ENCODE data around the gene FICD. TPM values are rescaled to one million over a fixed set of nuclear protein-coding genes. Genes with fewer than 3 reads are reported as not detected.

FICD gene
- total and polyA plus RNA-seq, 11 donors, result 1.4 to 6.6 (median 3.5) TPM

GRCh38 chr12:108538146-108538545 is 23.1 kb downstream of the FICD start:
- TF ChIP-seq CTCF (IDR thresholded peaks at IDR 0.05), result no peak
- no peak overlapping the region for H3K4me3 ChIP-seq
- WGBS, 4 donors, result 69 to 83% (median 75%) methylated on average over 6 of the region's 6 CpGs
- H3K27ac ChIP-seq, result no peak overlapping the region
- ATAC-seq, result no peak
- DNase-seq, result no peak
- H3K4me1 ChIP-seq, result peaks cover 0 to 14% (median 0%) of the 10 kb centered on the region in 12 donors
- no peaks in the 10 kb centered on the region for H3K27me3 ChIP-seq
- peaks cover 0 to 88% (median 76%) of the 10 kb centered on the region in 9 donors for H3K36me3 ChIP-seq
- H3K9me3 ChIP-seq, result no peaks in the 10 kb centered on the region
- intact Hi-C loops (cut with DNase I), result no loop called here

- H3K4me1 ChIP-seq, result peaks cover 0 to 14% (median 0%) of the 10 kb centered on the region in 12 donors
- peaks cover 0 to 88% (median 76%) of the 10 kb centered on the region in 9 donors for H3K36me3 ChIP-seq
- no peaks in the 10 kb centered on the region for H3K9me3 ChIP-seq
- TF ChIP-seq POLR2A (IDR thresholded peaks at IDR 0.05), result no peak
- no peak for TF ChIP-seq CTCF (IDR thresholded peaks at IDR 0.05)
- intact Hi-C loops (cut with DNase I), result no loop called here
- no peak overlapping the region for H3K4me3 ChIP-seq
- no peaks in the 10 kb centered on the region for H3K27me3 ChIP-seq
- ATAC-seq (no peak), DNase-seq (no peak)
- H3K27ac ChIP-seq, result no peak overlapping the region
- 88 to 96% (median 93%) methylated on average over 10 of the region's 10 CpGs for WGBS, 4 donors
Observed at GRCh38 chr12:108538616-108539195, 23.6 kb downstream of the FICD start.

- H3K9me3 ChIP-seq, result no peaks in the 10 kb centered on the region
- H3K27ac ChIP-seq, result peak overlapping the region in 3 of 12 donors; percentile 9 to 28 (median 23)
- peaks cover 0 to 87% (median 76%) of the 10 kb centered on the region in 9 donors for H3K36me3 ChIP-seq
- H3K4me3 ChIP-seq, result no peak overlapping the region
- intact Hi-C loops (cut with DNase I), result no loop called here
- DNase-seq, result no peak
- WGBS, 4 donors, result 57 to 63% (median 61%) methylated on average over 4 of the region's 4 CpGs
- peaks cover 0 to 21% (median 3%) of the 10 kb centered on the region in 12 donors for H3K4me1 ChIP-seq
- ATAC-seq, result peak in 2 of 4 donors; percentile 27 to 47
- no peak for TF ChIP-seq CTCF (IDR thresholded peaks at IDR 0.05)
- TF ChIP-seq POLR2A (IDR thresholded peaks at IDR 0.05), result no peak
- no peaks in the 10 kb centered on the region for H3K27me3 ChIP-seq
Observed at GRCh38 chr12:108542320-108542719, 27.2 kb downstream of the FICD start.

GRCh38 chr12:108543652-108544051 is 28.6 kb downstream of the FICD start:
- H3K27me3 ChIP-seq, result no peaks in the 10 kb centered on the region
- H3K4me3 ChIP-seq, result no peak overlapping the region
- intact Hi-C loops (cut with DNase I), result no loop called here
- no peak overlapping the region for H3K27ac ChIP-seq
- ATAC-seq, result no peak
- peaks cover 0 to 32% (median 15%) of the 10 kb centered on the region in 12 donors for H3K4me1 ChIP-seq
- WGBS, 4 donors, result 91 to 94% (median 93%) methylated on average over 3 of the region's 3 CpGs
- no peak for TF ChIP-seq POLR2A (IDR thresholded peaks at IDR 0.05)
- TF ChIP-seq CTCF (IDR thresholded peaks at IDR 0.05), result no peak
- no peak for DNase-seq
- H3K36me3 ChIP-seq, result peaks cover 0 to 87% (median 76%) of the 10 kb centered on the region in 9 donors
- no peaks in the 10 kb centered on the region for H3K9me3 ChIP-seq
